Endothelial cell of umbilical vein (primary cell): ENCODE measurements around the gene ABCF2.

Source experiments
- CTCF ChIP-seq, 2 donors: IDR thresholded peaks; 1 replicate in 1 of 2; 2 replicates in 1 of 2; pipeline ENCODE4 v1.5.1; 2011; ENCODE audit warnings: low read length in 2 of 2, mild to moderate bottlenecking in 2 of 2, moderate library complexity in 2 of 2, control low read depth in 1 of 2, inconsistent platforms in 1 of 2, low read depth in 1 of 2; ENCODE audit not compliant: insufficient read depth in 1 of 2; ENCODE audit errors: extremely low read depth in 1 of 2
- FOS ChIP-seq: IDR thresholded peaks from 2 replicates; pipeline ENCODE4 v1.6.1; 2011; ENCODE audit warnings: mild to moderate bottlenecking, low read length, moderate library complexity, borderline replicate concordance; ENCODE audit not compliant: insufficient read depth
- POLR2A ChIP-seq: IDR thresholded peaks from 2 replicates; pipeline ENCODE4 v1.6.1; 2012; ENCODE audit warnings: low read depth, mild to moderate bottlenecking, control low read depth, low read length

- TF ChIP-seq CTCF (IDR thresholded peaks at IDR 0.05; ENCODE audit: extremely low read depth in 1 of 2, insufficient read depth in 1 of 2, low read depth in 1 of 2, low read length in 2 of 2) (no peak), FOS (no peak), POLR2A (no peak)
Observed at GRCh38 chr7:151255390-151255789, 28.4 kb upstream of the ABCF2 start.
